Pancreas (tissue), 10 donors: ENCODE data around the gene IRX2. TPM values are rescaled to one million over a fixed set of nuclear protein-coding genes. Genes with fewer than 3 reads are reported as not detected.

Experiments
- ATAC-seq, 4 donors: fragments of 200-7000 bp; cut with Tn5 transposase; one replicate each; pipeline versions ENCODE4 v1.8.0 to v1.9.1; 2020; ENCODE audit warnings: mild to moderate bottlenecking in 4 of 4, moderate library complexity in 4 of 4
- DNase-seq, 6 donors: peaks; one replicate each; pipeline ENCODE4 v3.0.0-alpha.2; 2020
- FAIRE-seq: peaks from 2 replicates; lab custom pipeline; 2012; peaks lifted over from hg19 to GRCh38; lab: Jason Lieb, UNC
- H3K27ac ChIP-seq, 4 donors: fragments of 200-600 bp; sonication (generic); 1 replicate in 3 of 4; 2 replicates in 1 of 4; pipeline versions ENCODE4 v1.5.0 to v1.8.0; 2020
- H3K27me3 ChIP-seq, 4 donors: fragments of 200-600 bp; one replicate each; pipeline ENCODE4 v1.8.0; 2021
- H3K36me3 ChIP-seq, 3 donors: fragments of 200-600 bp; sonication (generic) in 1 of 3; one replicate each; pipeline versions ENCODE4 v1.5.0 to v1.8.0; 2020 to 2021
- H3K4me1 ChIP-seq, 3 donors: fragments of 200-600 bp; one replicate each; pipeline ENCODE4 v1.8.0; 2021
- H3K4me3 ChIP-seq, 4 donors: fragments of 200-600 bp; sonication (generic) in 2 of 4; one replicate each; pipeline versions ENCODE4 v1.5.0 to v1.8.0; 2020 to 2021
- H3K9me3 ChIP-seq, 4 donors: fragments of 200-600 bp; one replicate each; pipeline ENCODE4 v1.8.0; 2021
- WGBS, 2 donors: extraction: QIAGEN DNeasy Blood & Tissue Kit; methylation state at CpG; one replicate each; pipeline ENCODE4 v1.1.7; 2013; 5-methylcytosine and 5-hydroxymethylcytosine counted together
- intact Hi-C, 3 donors: fragments of 100-400 bp; cut with DNase I; formaldehyde crosslinking; loops; one replicate each; pipeline versions ENCODE4 v1.11.1 to v1.14.2; 2022
- polyA plus RNA-seq, 2 donors: library from polyadenylated mRNA; stranded (reverse); fragments of 200-250 nt; gene quantifications; one replicate each; pipeline ENCODE4 v1.2.3, GENCODE V29; 2013
- total RNA-seq, 6 donors: library from RNA; stranded (reverse); fragmentation: NEBNext Ultra II Directional in 4 of 6; extraction: Animal tissue kit (Norgen Biotek cat#: 25700) in 4 of 6; gene quantifications; one replicate each; pipeline versions ENCODE4 v1.2.1 to v1.2.4, GENCODE V29; 2021 to 2023
- TF ChIP-seq, protein P1 (sequence below), 4 donors: fragments of 200-600 bp; sonication (generic) in 3 of 4; IDR thresholded peaks; one replicate each; pipeline versions ENCODE4 v1.5.0 to v1.8.0; 2021; ENCODE audit warnings: antibody characterized with exemption in 4 of 4
- donor health status: healthy with polysubstance abuse.
- donor health status: DM: no; HTN: no; CAD: no; lungs with moderate emphysema.
- donor health status: DM: no; HTN: no; CAD: no.
- donor health status: control.
- donor health status: control.
- donor health status: Bipolar disorder and iron deficiency.
- donor health status: DM: yes; HTN: yes; CAD: no.
- donor health status: DM: no; HTN: no; CAD: no.
- donor health status: DM: no; HTN: no; CAD: no.
- donor health status: DM: yes; HTN: yes; CAD: no.

IRX2 gene
- total and polyA plus RNA-seq, 8 donors: 0.56 to 22.8 (median 1.4) TPM

DNA sequence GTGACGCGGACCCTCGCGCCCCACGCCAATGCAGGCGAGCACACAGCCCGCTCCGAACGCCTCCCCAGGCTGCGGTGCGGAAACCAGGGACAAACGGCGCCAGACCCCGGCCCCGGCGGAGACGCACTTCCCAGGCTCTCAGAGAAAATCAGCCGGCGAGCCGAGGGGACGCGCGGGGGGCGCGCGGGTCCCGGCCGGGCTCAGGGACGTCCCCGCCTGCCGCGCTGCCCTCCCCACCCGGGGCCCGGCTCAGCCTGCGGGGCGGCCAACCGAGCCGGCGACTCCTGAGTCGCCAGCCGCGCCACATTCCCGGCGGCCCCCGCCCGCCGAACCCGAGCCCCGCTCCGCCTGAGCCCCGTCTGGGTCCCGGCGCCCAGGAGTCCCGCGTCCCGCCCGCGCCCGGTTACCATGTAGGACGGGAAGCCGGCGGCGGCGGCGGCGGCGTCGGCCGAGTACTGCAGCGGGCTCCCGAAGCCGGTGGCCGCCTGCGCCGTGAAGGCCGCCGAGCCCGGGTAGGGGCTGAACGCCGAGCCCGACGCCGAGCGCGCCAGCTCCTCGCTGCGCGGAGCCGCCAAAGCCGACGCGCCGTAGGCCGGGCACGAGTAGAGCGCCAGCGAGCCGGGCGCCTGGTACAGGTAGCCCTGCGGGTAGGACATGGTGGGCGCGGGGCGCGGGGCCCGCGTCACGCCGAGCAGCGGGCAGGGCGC, 566 bp downstream of the IRX2 start:
- peaks cover 0 to 6% (median 0%) of the 10 kb centered on the region in 3 donors for H3K4me1 ChIP-seq

DNA sequence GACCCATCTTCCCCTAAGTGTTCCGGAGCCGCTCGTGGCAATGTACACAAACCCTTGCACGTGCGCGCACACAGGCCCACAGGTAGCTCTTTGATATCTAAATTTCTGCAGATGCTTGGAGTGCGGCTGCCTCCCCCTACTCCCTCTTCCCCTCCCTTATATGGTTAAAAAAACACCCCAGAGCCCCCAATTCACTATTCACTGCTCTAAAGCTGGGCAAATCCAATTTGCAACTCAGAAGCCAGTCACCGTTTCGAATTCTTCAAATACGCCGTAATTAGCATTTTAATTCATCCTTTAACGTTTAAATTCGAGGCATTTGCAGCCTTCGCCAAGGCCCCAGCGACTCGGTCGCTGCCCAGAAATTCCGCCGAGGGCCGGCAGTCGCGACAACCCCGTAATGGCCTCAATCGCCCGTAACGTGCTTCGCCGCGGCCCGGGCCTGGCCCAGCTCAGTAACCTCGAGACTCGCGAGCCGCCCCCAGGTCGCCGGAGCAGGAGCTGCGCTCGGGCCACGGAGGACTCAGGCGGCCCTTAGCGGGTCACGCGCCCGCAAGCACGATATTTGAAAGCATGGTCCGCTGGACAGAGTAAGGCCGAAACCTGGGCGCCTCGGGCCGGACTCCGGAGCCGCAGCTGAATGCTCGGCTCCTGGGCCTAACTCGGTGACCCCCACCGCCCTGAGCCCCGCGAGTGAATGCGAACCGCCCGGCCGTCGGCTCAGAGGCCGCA, 1.3 kb downstream of the IRX2 start:
- TF ChIP-seq, protein P1, sequence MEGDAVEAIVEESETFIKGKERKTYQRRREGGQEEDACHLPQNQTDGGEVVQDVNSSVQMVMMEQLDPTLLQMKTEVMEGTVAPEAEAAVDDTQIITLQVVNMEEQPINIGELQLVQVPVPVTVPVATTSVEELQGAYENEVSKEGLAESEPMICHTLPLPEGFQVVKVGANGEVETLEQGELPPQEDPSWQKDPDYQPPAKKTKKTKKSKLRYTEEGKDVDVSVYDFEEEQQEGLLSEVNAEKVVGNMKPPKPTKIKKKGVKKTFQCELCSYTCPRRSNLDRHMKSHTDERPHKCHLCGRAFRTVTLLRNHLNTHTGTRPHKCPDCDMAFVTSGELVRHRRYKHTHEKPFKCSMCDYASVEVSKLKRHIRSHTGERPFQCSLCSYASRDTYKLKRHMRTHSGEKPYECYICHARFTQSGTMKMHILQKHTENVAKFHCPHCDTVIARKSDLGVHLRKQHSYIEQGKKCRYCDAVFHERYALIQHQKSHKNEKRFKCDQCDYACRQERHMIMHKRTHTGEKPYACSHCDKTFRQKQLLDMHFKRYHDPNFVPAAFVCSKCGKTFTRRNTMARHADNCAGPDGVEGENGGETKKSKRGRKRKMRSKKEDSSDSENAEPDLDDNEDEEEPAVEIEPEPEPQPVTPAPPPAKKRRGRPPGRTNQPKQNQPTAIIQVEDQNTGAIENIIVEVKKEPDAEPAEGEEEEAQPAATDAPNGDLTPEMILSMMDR (IDR thresholded peaks at IDR 0.05): no peak
- FAIRE-seq (no peak), ATAC-seq (no peak), DNase-seq (peak in 1 of 6 donors; percentile 74)
- H3K27me3 ChIP-seq: peaks cover 4 to 49% (median 17%) of the 10 kb centered on the region in 4 donors
- no peaks in the 10 kb centered on the region for H3K4me1 ChIP-seq
- no peaks in the 10 kb centered on the region for H3K36me3 ChIP-seq
- peak overlapping the region in 2 of 4 donors; percentile 27 to 33 for H3K4me3 ChIP-seq
- WGBS, 2 donors: 4 to 6% methylated on average over 60 to 63 of the region's 63 CpGs
- intact Hi-C loops: no loop called here
- no peak overlapping the region for H3K27ac ChIP-seq
- no peaks in the 10 kb centered on the region for H3K9me3 ChIP-seq

More for the DNA sequence above, 566 bp downstream of the IRX2 start:
- ATAC-seq (peak in 2 of 4 donors; percentile 4 to 18), DNase-seq (peak in 1 of 6 donors; percentile 74), FAIRE-seq (no peak)
- Histone ChIP-seq H3K4me3 (peak overlapping the region in 2 of 4 donors; percentile 27 to 33), H3K27ac (no peak overlapping the region), H3K27me3 (peaks cover 4 to 54% (median 16%) of the 10 kb centered on the region in 4 donors), H3K36me3 (no peaks in the 10 kb centered on the region), H3K9me3 (no peaks in the 10 kb centered on the region)
- TF ChIP-seq, protein P1 (IDR thresholded peaks at IDR 0.05): no peak
- 2 to 3% methylated on average over 78 to 110 of the region's 110 CpGs for WGBS, 2 donors
- intact Hi-C loops: no loop called here

DNA sequence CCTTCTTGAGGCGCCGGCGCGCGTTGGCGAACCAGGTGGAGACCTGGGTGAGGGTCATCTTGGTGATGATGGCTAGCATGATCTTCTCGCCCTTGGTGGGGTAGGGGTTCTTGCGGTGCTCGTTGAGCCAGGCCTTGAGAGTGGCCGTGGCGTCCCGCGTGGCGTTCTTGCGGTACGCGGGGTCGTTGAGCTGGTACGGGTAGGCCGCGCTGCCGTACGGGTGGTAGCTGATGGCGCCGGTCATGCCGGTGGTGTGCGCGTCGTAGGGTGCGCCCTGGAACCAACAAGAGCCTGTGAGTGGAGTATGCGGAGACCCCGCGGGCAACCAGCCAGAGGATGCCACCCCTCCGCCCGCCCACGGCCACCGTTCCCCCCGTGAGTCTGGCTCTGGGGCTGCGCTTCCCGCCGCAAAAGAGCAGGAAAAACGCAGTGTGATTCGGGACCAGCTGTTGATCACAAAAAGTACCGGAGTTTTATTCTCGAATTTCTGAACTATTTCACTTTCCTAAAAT, 1.9 kb downstream of the IRX2 start:
- Histone ChIP-seq H3K36me3 (no peaks in the 10 kb centered on the region), H3K4me1 (no peaks in the 10 kb centered on the region), H3K27me3 (peaks cover 4 to 49% (median 13%) of the 10 kb centered on the region in 4 donors), H3K9me3 (no peaks in the 10 kb centered on the region), H3K27ac (no peak overlapping the region), H3K4me3 (no peak overlapping the region)
- no peak for ATAC-seq
- peak in 1 of 6 donors; percentile 76 for DNase-seq
- TF ChIP-seq, protein P1 (IDR thresholded peaks at IDR 0.05): no peak
- intact Hi-C loops: no loop called here
- WGBS, 2 donors: 6 to 9% methylated on average over 44 to 45 of the region's 45 CpGs
- no peak for FAIRE-seq

DNA sequence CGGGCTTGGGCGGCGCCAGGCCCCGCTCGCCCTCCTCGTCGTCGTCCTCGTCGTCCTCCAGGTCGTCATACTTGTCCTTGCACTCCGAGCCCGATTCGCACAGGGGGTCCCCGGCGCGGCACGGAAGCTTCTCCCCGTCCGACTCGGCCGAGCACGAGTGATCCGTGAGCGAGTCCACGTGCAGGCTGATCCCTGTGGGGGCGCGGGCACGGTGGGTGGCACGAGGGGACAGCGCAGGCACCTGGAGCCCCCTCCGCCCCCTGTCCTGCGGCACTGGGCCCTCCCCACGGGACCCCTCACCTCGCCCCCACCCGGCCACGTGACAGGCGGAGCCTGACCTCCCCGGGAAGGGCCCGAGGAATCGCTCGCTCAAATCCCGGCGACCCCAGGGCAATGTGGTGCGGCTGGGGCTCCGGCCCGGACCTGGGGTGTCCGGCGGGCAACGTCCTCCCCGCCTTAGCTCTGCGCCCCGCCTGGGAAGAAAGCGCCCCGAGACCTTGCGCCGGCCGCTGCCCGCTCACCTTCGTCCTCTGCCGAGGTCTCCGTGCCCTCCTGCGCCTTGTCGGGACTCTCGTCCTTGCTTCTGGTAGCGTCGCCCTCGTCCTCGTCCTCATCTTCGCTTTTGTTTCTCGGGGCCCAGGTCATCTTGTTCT, 2.5 kb downstream of the IRX2 start:
- 9 to 11% methylated on average over 61 to 71 of the region's 71 CpGs for WGBS, 2 donors
- ATAC-seq (no peak), DNase-seq (no peak), FAIRE-seq (no peak)
- Histone ChIP-seq H3K9me3 (no peaks in the 10 kb centered on the region), H3K27ac (no peak overlapping the region), H3K4me1 (no peaks in the 10 kb centered on the region), H3K4me3 (no peak overlapping the region), H3K27me3 (peaks cover 4 to 51% (median 13%) of the 10 kb centered on the region in 4 donors), H3K36me3 (no peaks in the 10 kb centered on the region)
- TF ChIP-seq, protein P1 (IDR thresholded peaks at IDR 0.05): no peak
- intact Hi-C loops: no loop called here
